Muscle layer of colon (tissue), 2 donors: ENCODE data around the gene RHBDF2.
A peak's percentile ranks its signal among the peaks of the same experiment; 100 is the strongest.
"Not testable (repeated sequence)": the region's sequence is repeated elsewhere in the genome, so short reads cannot be mapped to it uniquely, and the experiment has no call there.

Experiments used
- H3K27ac ChIP-seq: one replicate; pipeline ENCODE4 v1.7.0; 2013; ENCODE audit warnings: low read depth, mild to moderate bottlenecking, low read length, moderate library complexity
- H3K27me3 ChIP-seq, 2 donors: one replicate each; pipeline ENCODE4 v1.7.0; 2013; ENCODE audit warnings: low read length in 2 of 2, mild to moderate bottlenecking in 2 of 2; ENCODE audit not compliant: insufficient read depth in 2 of 2, control insufficient read depth in 1 of 2
- H3K36me3 ChIP-seq: one replicate; pipeline ENCODE4 v1.7.0; 2013; ENCODE audit warnings: mild to moderate bottlenecking, low read length; ENCODE audit not compliant: insufficient read depth
- H3K4me1 ChIP-seq: one replicate; pipeline ENCODE4 v1.7.0; 2013; ENCODE audit warnings: mild to moderate bottlenecking, low read length; ENCODE audit not compliant: insufficient read depth
- H3K4me3 ChIP-seq, 2 donors: one replicate each; pipeline ENCODE4 v1.7.0; 2013; ENCODE audit warnings: low read length in 2 of 2, low read depth in 1 of 2, mild to moderate bottlenecking in 1 of 2, moderate library complexity in 1 of 2
- H3K9ac ChIP-seq: one replicate; pipeline ENCODE4 v1.7.0; 2013; ENCODE audit warnings: low read length
- H3K9me3 ChIP-seq: one replicate; pipeline ENCODE4 v1.7.0; 2013; ENCODE audit warnings: mild to moderate bottlenecking, low read length
- donor health status: abdominal sarcoma.
- donor health status: Adenocarcinoma of cecum.

RHBDF2 gene

GRCh38 chr17:76536511-76537287 lies 35.5 kb upstream of the RHBDF2 start:
- peaks cover 8% of the 10 kb centered on the region for H3K4me1 ChIP-seq
- H3K4me3 ChIP-seq, result peak overlapping the region; percentile 38 to 63
- H3K36me3 ChIP-seq, result no peaks in the 10 kb centered on the region
- H3K27me3 ChIP-seq, result peaks cover 0 to 29% of the 10 kb centered on the region in 2 donors
- no peaks in the 10 kb centered on the region for H3K9me3 ChIP-seq
- H3K9ac ChIP-seq, result no peak overlapping the region
- no peak overlapping the region for H3K27ac ChIP-seq

- H3K9ac ChIP-seq, result no peak overlapping the region
- peaks cover 0 to 29% of the 10 kb centered on the region in 2 donors for H3K27me3 ChIP-seq
- peaks cover 5% of the 10 kb centered on the region for H3K4me1 ChIP-seq
- H3K27ac ChIP-seq, result no peak overlapping the region
- H3K9me3 ChIP-seq, result no peaks in the 10 kb centered on the region
- H3K36me3 ChIP-seq, result no peaks in the 10 kb centered on the region
- peak overlapping the region in 1 of 2 donors; percentile 38 for H3K4me3 ChIP-seq
Observed at GRCh38 chr17:76535788-76536510, 34.7 kb upstream of the RHBDF2 start.

GRCh38 chr17:76534831-76535732 lies 33.9 kb upstream of the RHBDF2 start:
- peaks cover 0 to 29% of the 10 kb centered on the region in 2 donors for H3K27me3 ChIP-seq
- no peak overlapping the region for H3K27ac ChIP-seq
- no peaks in the 10 kb centered on the region for H3K9me3 ChIP-seq
- no peak overlapping the region for H3K4me3 ChIP-seq
- peaks cover 10% of the 10 kb centered on the region for H3K4me1 ChIP-seq
- H3K36me3 ChIP-seq, result no peaks in the 10 kb centered on the region
- H3K9ac ChIP-seq, result no peak overlapping the region

GRCh38 chr17:76533640-76534359 lies 32.6 kb upstream of the RHBDF2 start:
- H3K27ac ChIP-seq, H3K9ac ChIP-seq, H3K4me3 ChIP-seq, H3K9me3 ChIP-seq, H3K36me3 ChIP-seq: not testable (repeated sequence)
- Histone ChIP-seq H3K4me1 (peaks cover 20% of the 10 kb centered on the region), H3K27me3 (peaks cover 0 to 28% of the 10 kb centered on the region in 2 donors)

- H3K9me3 ChIP-seq, result no peaks in the 10 kb centered on the region
- peaks cover 0 to 20% of the 10 kb centered on the region in 2 donors for H3K27me3 ChIP-seq
- no peak overlapping the region for H3K4me3 ChIP-seq
- no peaks in the 10 kb centered on the region for H3K36me3 ChIP-seq
- H3K27ac ChIP-seq, result no peak overlapping the region
- no peak overlapping the region for H3K9ac ChIP-seq
- H3K4me1 ChIP-seq, result peaks cover 31% of the 10 kb centered on the region
Observed at GRCh38 chr17:76532072-76532651, 30.9 kb upstream of the RHBDF2 start.

GRCh38 chr17:76531486-76532038 lies 30.3 kb upstream of the RHBDF2 start:
- Histone ChIP-seq H3K9ac (no peak overlapping the region), H3K4me1 (peaks cover 31% of the 10 kb centered on the region), H3K36me3 (no peaks in the 10 kb centered on the region), H3K27ac (no peak overlapping the region), H3K27me3 (peaks cover 0 to 14% of the 10 kb centered on the region in 2 donors), H3K9me3 (no peaks in the 10 kb centered on the region), H3K4me3 (no peak overlapping the region)

- Histone ChIP-seq H3K4me1 (peaks cover 31% of the 10 kb centered on the region), H3K9ac (no peak overlapping the region), H3K36me3 (no peaks in the 10 kb centered on the region), H3K27ac (no peak overlapping the region), H3K4me3 (no peak overlapping the region), H3K27me3 (peaks cover 0 to 9% of the 10 kb centered on the region in 2 donors), H3K9me3 (no peaks in the 10 kb centered on the region)
Observed at GRCh38 chr17:76530811-76531485, 29.7 kb upstream of the RHBDF2 start.

- Histone ChIP-seq H3K4me3 (no peak overlapping the region), H3K9me3 (no peaks in the 10 kb centered on the region), H3K27me3 (peaks cover 0 to 9% of the 10 kb centered on the region in 2 donors), H3K9ac (no peak overlapping the region), H3K36me3 (no peaks in the 10 kb centered on the region), H3K27ac (peak overlapping the region; percentile 63), H3K4me1 (peaks cover 31% of the 10 kb centered on the region)
Observed at GRCh38 chr17:76530095-76530723, 29.0 kb upstream of the RHBDF2 start.

- H3K4me1 ChIP-seq, result peaks cover 39% of the 10 kb centered on the region
- H3K36me3 ChIP-seq, result no peaks in the 10 kb centered on the region
- H3K27me3 ChIP-seq, result peaks cover 0 to 4% of the 10 kb centered on the region in 2 donors
- no peak overlapping the region for H3K9ac ChIP-seq
- peak overlapping the region; percentile 63 for H3K27ac ChIP-seq
- no peak overlapping the region for H3K4me3 ChIP-seq
- H3K9me3 ChIP-seq, result no peaks in the 10 kb centered on the region
Observed at GRCh38 chr17:76529224-76530094, 28.2 kb upstream of the RHBDF2 start.
